HG03575 (cell line): ENCODE results near the gene HOXA10.

ENCODE experiments used
- ATAC-seq: cut with Tn5 transposase; IDR thresholded peaks from one replicate; pipeline ENCODE4 v1.9.1; 2021; ENCODE audit not compliant: unreplicated experiment, insufficient number of reproducible peaks, low FRiP score; ENCODE audit errors: extremely low read depth

Gene HOXA10

GRCh38 chr7:27170426-27171324, 3.4 kb downstream of the HOXA10 start:
- ATAC-seq = no peak

GRCh38 chr7:27169658-27170425, 4.3 kb downstream of the HOXA10 start:
- ATAC-seq = no peak

- no peak for ATAC-seq
Measured at GRCh38 chr7:27168265-27168947, 5.7 kb downstream of the HOXA10 start.

GRCh38 chr7:27167916-27168264, 6.2 kb downstream of the HOXA10 start:
- no peak for ATAC-seq

GRCh38 chr7:27166531-27167505, 7.3 kb downstream of the HOXA10 start:
- ATAC-seq = no peak

- no peak for ATAC-seq
Measured at GRCh38 chr7:27165996-27166530, 8.1 kb downstream of the HOXA10 start.

- no peak for ATAC-seq
Measured at GRCh38 chr7:27165089-27165995, 8.8 kb downstream of the HOXA10 start, which contains the start of gene HOXA9. HOXA9 (minus strand) TSS chr7:27165537; CDS start chr7:27165457, 80 bp downstream.

GRCh38 chr7:27164367-27165088, 9.6 kb downstream of the HOXA10 start:
- ATAC-seq = no peak

- no peak for ATAC-seq
Measured at GRCh38 chr7:27164045-27164366, 10.1 kb downstream of the HOXA10 start.

GRCh38 chr7:27163288-27164044, 10.7 kb downstream of the HOXA10 start:
- no peak for ATAC-seq

GRCh38 chr7:27162561-27163287, 11.4 kb downstream of the HOXA10 start:
- ATAC-seq = no peak

GRCh38 chr7:27161721-27162560, 12.2 kb downstream of the HOXA10 start:
- ATAC-seq = no peak

GRCh38 chr7:27161214-27161720, 12.9 kb downstream of the HOXA10 start:
- ATAC-seq = no peak

GRCh38 chr7:27160546-27161213, 13.4 kb downstream of the HOXA10 start:
- no peak for ATAC-seq
